WERI-Rb-1 (cell line): ENCODE data around the gene MYF6.

ENCODE experiments used
- DNase-seq: peaks from one replicate; pipeline ENCODE4 v3.0.0-alpha.2; 2020
- H3K27ac ChIP-seq: fragments of 250-450 bp; sonication (Bioruptor Pico); 2 replicates; pipeline ENCODE4 v1.5.1; 2020; ENCODE audit warnings: mild to moderate bottlenecking, moderate library complexity
- H3K27me3 ChIP-seq: fragments of 250-450 bp; sonication (Bioruptor Pico); 2 replicates; pipeline ENCODE4 v1.5.1; 2021; ENCODE audit warnings: mild to moderate bottlenecking, low read depth, moderate library complexity; ENCODE audit not compliant: insufficient read depth, severe bottlenecking
- H3K36me3 ChIP-seq: fragments of 250-450 bp; sonication (Bioruptor Pico); 2 replicates; pipeline ENCODE4 v1.5.1; 2020; ENCODE audit warnings: mild to moderate bottlenecking, moderate library complexity
- H3K4me3 ChIP-seq: 2 replicates; pipeline ENCODE4 v1.5.1; 2011; ENCODE audit warnings: low read depth, mild to moderate bottlenecking, control low read depth, low read length
- H3K9me3 ChIP-seq: fragments of 250-450 bp; sonication (Bioruptor Pico); 2 replicates; pipeline ENCODE4 v1.5.1; 2021; ENCODE audit warnings: mild to moderate bottlenecking, moderate library complexity; ENCODE audit not compliant: severe bottlenecking
- CTCF ChIP-seq: IDR thresholded peaks from 2 replicates; pipeline ENCODE4 v1.5.1; 2011; ENCODE audit warnings: low read depth, mild to moderate bottlenecking, control low read depth, inconsistent platforms, low read length

The MYF6 gene

DNA sequence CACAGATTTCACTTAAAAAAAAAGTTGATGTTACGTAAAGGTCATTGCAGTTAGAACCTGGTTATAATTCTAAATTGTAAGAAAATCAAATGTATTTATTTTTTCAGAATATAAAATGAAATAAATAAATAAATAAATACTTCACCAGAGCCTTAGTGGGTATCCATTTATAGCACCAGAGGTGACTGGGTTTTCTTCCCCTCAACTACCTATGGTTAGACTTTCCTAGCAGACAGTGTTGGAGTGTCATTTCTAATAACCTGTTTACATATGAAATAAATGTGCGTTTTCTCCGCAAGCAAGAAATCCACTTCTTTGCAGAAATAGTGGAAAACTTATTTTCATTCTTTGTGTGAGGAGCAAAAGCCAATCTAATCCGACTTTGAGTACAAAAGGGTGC is 6.0 kb downstream of the MYF6 start:
- H3K9me3 ChIP-seq = no peaks in the 10 kb centered on the region
- H3K27ac ChIP-seq = no peak overlapping the region
- DNase-seq = no peak
- no peak overlapping the region for H3K4me3 ChIP-seq
- no peaks in the 10 kb centered on the region for H3K36me3 ChIP-seq
- TF ChIP-seq CTCF = no peak
- H3K27me3 ChIP-seq = no peaks in the 10 kb centered on the region

DNA sequence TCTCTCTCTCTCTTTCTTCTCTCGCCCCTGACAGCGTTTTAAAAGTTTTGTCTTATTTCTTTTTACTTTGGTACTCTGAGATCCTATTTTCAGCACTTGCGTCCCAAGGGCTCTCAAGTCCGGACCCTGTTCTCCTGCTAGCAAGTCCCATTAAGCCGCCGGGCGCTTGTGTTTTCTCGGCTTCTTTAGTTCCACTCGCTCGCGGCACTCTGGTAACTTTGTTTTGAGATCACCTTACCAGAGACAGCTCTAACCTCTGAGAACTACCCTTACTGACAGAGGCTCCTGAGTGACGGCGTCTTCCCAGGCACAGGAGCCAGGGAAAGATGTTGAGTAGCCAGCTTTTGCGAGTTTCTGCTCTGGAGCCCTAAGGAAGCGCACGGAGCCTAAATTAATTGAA is 6.6 kb downstream of the MYF6 start:
- Histone ChIP-seq H3K4me3 (no peak overlapping the region), H3K27ac (no peak overlapping the region), H3K9me3 (no peaks in the 10 kb centered on the region), H3K27me3 (no peaks in the 10 kb centered on the region), H3K36me3 (no peaks in the 10 kb centered on the region)
- no peak for DNase-seq
- no peak for TF ChIP-seq CTCF

DNA sequence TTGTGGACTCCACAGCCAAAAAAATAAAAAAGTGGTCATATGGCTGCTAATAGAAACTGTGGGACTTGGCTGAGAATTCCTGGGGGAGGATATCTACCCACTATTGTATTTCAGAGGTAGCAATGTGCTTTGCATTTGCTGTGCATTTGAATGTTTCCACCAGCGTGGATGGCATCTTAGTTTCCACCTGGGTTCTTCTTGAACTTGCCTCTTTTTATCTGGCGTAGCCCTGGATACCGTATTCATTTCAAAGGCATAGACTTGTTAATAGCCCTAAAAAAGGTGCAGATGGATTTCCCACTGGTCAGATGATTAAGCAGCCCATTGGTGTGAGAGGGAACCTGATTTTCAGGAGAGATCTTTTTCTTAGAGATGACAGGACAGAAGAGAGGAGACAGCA is 7.4 kb downstream of the MYF6 start:
- Histone ChIP-seq H3K27me3 (no peaks in the 10 kb centered on the region), H3K27ac (no peak overlapping the region), H3K4me3 (no peak overlapping the region), H3K9me3 (no peaks in the 10 kb centered on the region), H3K36me3 (no peaks in the 10 kb centered on the region)
- TF ChIP-seq CTCF = no peak
- no peak for DNase-seq

DNA sequence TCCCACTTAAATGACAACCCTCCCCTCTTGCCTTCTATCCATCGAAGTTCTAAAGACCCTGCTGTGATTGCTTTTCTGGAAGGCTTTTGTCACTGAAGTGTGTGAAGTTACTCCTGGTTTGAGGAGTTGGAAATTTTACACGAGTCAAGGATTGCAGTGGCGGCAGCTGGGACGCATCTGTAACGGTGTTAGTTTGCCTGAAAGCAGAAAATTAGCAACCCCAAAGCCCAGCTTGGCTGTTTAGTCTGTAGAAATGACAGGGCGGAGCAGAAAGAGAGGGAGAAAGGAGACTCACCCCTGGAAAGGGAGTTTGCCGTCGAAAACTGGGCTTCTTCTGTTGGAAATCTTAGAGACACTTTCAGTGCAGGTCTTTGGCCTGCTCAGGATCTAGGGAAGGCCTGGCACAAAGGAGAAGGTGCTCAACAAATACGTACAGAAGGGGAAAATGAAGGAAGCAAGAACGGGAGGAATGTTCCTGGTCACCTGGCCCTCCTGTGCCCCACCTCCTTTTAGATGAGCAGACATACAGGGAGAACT is 8.3 kb downstream of the MYF6 start:
- no peak for DNase-seq
- Histone ChIP-seq H3K27ac (no peak overlapping the region), H3K36me3 (no peaks in the 10 kb centered on the region), H3K9me3 (no peaks in the 10 kb centered on the region), H3K27me3 (no peaks in the 10 kb centered on the region), H3K4me3 (no peak overlapping the region)
- no peak for TF ChIP-seq CTCF

GRCh38 chr12:80716696-80717469 is 9.4 kb downstream of the MYF6 start, which contains the start of gene MYF5:
MYF5 (plus strand) TSS chr12:80716912; CDS start chr12:80717064, 152 bp downstream.
- TF ChIP-seq CTCF = no peak
- no peak within 1 kb of the TSS for H3K27ac ChIP-seq
- no peaks in the 10 kb centered on the region for H3K27me3 ChIP-seq
- no peak within 1 kb of the TSS for H3K4me3 ChIP-seq
- no peak for DNase-seq
- no peaks in the 10 kb centered on the region for H3K9me3 ChIP-seq
- no peaks in the 10 kb centered on the region for H3K36me3 ChIP-seq
